Neural cell (in vitro differentiated cells): ENCODE results near the gene AHNAK. TPM values are rescaled to one million over a fixed set of nuclear protein-coding genes. Genes with fewer than 3 reads are reported as not detected.

Experiments used
- H2AFZ ChIP-seq: fragments of 200-600, 300-800 bp; sonication (generic), shearing (Covaris generic); 2 replicates; pipeline ENCODE4 v1.6.0; 2014; ENCODE audit warnings: low read depth, mild to moderate bottlenecking, antibody characterized with exemption, low read length, moderate library complexity
- H3F3A ChIP-seq: fragments of 200-600 bp; shearing (Covaris generic); 2 replicates; pipeline ENCODE4 v1.6.1; 2016; ENCODE audit warnings: mild to moderate bottlenecking, moderate library complexity, mixed read lengths, antibody characterized with exemption, low read length; ENCODE audit not compliant: insufficient read depth, poor library complexity, severe bottlenecking
- H3K27ac ChIP-seq: fragments of 200-600, 300-800 bp; sonication (generic), shearing (Covaris generic); 2 replicates; pipeline ENCODE4 v1.5.1; 2014; ENCODE audit warnings: mild to moderate bottlenecking, low read length, moderate library complexity
- H3K27me3 ChIP-seq: fragments of 300-800, 200-600 bp; sonication (generic), shearing (Covaris generic); 2 replicates; pipeline ENCODE4 v1.6.0; 2014; ENCODE audit warnings: mild to moderate bottlenecking, low read depth, low read length, moderate library complexity; ENCODE audit not compliant: insufficient read depth
- H3K36me3 ChIP-seq: fragments of 300-800, 200-600 bp; sonication (generic), shearing (Covaris generic); 2 replicates; pipeline ENCODE4 v1.5.1; 2014; ENCODE audit warnings: mild to moderate bottlenecking, antibody characterized with exemption, low read length, moderate library complexity; ENCODE audit not compliant: insufficient read depth
- H3K4me2 ChIP-seq: fragments of 300-800, 200-600 bp; sonication (generic), shearing (Covaris generic); 2 replicates; pipeline ENCODE4 v1.6.0; 2014; ENCODE audit warnings: mild to moderate bottlenecking, low read length
- H3K4me3 ChIP-seq: fragments of 300-800, 200-600 bp; sonication (generic), shearing (Covaris generic); 2 replicates; pipeline ENCODE4 v1.5.1; 2014; ENCODE audit warnings: mild to moderate bottlenecking, low read length, moderate library complexity
- H3K79me2 ChIP-seq: fragments of 200-600 bp; shearing (Covaris generic); replicated peaks from 2 replicates; pipeline ENCODE4 v1.6.0; 2014; ENCODE audit warnings: mild to moderate bottlenecking, low read length, moderate library complexity; ENCODE audit not compliant: insufficient read depth
- H3K9ac ChIP-seq: fragments of 300-800, 200-600 bp; sonication (generic), shearing (Covaris generic); 2 replicates; pipeline ENCODE4 v1.6.1; 2016; ENCODE audit warnings: mild to moderate bottlenecking, low read length, mixed read lengths
- H3K9me2 ChIP-seq: fragments of 200-600 bp; shearing (Covaris generic); 2 replicates; pipeline ENCODE4 v1.6.1; 2016; ENCODE audit warnings: mild to moderate bottlenecking, low read length, mixed read lengths; ENCODE audit not compliant: insufficient read depth
- H3K9me3 ChIP-seq: fragments of 200-600, 300-800 bp; sonication (generic), shearing (Covaris generic); 2 replicates; pipeline ENCODE4 v1.6.1; 2016; ENCODE audit warnings: mild to moderate bottlenecking, mixed run types, low read length, moderate library complexity, mixed read lengths
- H4K20me1 ChIP-seq: fragments of 200-600 bp; shearing (Covaris generic); 2 replicates; pipeline ENCODE4 v1.6.1; 2016; ENCODE audit warnings: mild to moderate bottlenecking, mixed run types; ENCODE audit not compliant: insufficient read depth
- CTCF ChIP-seq: fragments of 450-650 bp; IDR thresholded peaks from 2 replicates; pipeline ENCODE4 v1.5.1; 2014; ENCODE audit warnings: antibody characterized with exemption, mild to moderate bottlenecking, moderate library complexity; ENCODE audit not compliant: poor library complexity, severe bottlenecking
- EP300 ChIP-seq: fragments of 450-650 bp; conservative IDR thresholded peaks from 2 replicates; pipeline ENCODE4 v1.6.1; 2014; ENCODE audit warnings: antibody characterized with exemption, mild to moderate bottlenecking, moderate library complexity; ENCODE audit not compliant: poor library complexity, severe bottlenecking
- EZH2 ChIP-seq: fragments of 200-600, 300-800 bp; shearing (Covaris generic), sonication (generic); IDR thresholded peaks from 2 replicates; pipeline ENCODE4 v1.6.1; 2014; ENCODE audit warnings: antibody characterized with exemption, low read length, borderline replicate concordance, mild to moderate bottlenecking; ENCODE audit not compliant: insufficient read depth, poor library complexity, severe bottlenecking
- MXI1 ChIP-seq: fragments of 450-650 bp; conservative IDR thresholded peaks from 2 replicates; pipeline ENCODE4 v1.6.1; 2014; ENCODE audit warnings: antibody characterized with exemption, mild to moderate bottlenecking; ENCODE audit not compliant: poor library complexity, severe bottlenecking
- POLR2AphosphoS5 ChIP-seq: IDR thresholded peaks from 2 replicates; pipeline ENCODE4 v1.6.1; 2012
- RAD21 ChIP-seq: fragments of 450-650 bp; conservative IDR thresholded peaks from 2 replicates; pipeline ENCODE4 v1.6.1; 2014; ENCODE audit warnings: antibody characterized with exemption, mild to moderate bottlenecking, moderate library complexity
- REST ChIP-seq: IDR thresholded peaks from 2 replicates; pipeline ENCODE4 v1.6.1; 2012; ENCODE audit warnings: borderline replicate concordance
- SMC3 ChIP-seq: fragments of 450-650 bp; conservative IDR thresholded peaks from 2 replicates; pipeline ENCODE4 v1.6.1; 2014; ENCODE audit warnings: antibody characterized with exemption, mild to moderate bottlenecking, moderate library complexity; ENCODE audit not compliant: poor library complexity
- TAF1 ChIP-seq: IDR thresholded peaks from 2 replicates; pipeline ENCODE4 v1.6.1; 2012; ENCODE audit warnings: low read depth
- polyA plus RNA-seq: library from polyadenylated mRNA; depleted of rRNA; stranded (reverse); fragments of >200 nt; gene quantifications from 2 replicates; pipeline ENCODE4 v1.2.3, GENCODE V29; 2014

The AHNAK gene
- polyA plus RNA-seq, 1 donor from 2014 or later, result 0.11 TPM

- Histone ChIP-seq H3K4me2 (no peak overlapping the region), H4K20me1 (no peaks in the 10 kb centered on the region), H3K36me3 (no peaks in the 10 kb centered on the region), H3F3A (no peaks in the 10 kb centered on the region), H2AFZ (no peak overlapping the region), H3K9ac (no peak overlapping the region), H3K27ac (no peak overlapping the region), H3K27me3 (no peaks in the 10 kb centered on the region), H3K9me2 (no peaks in the 10 kb centered on the region), H3K4me3 (no peak overlapping the region), H3K9me3 (no peaks in the 10 kb centered on the region), H3K79me2 (no peaks in the 10 kb centered on the region)
- TF ChIP-seq TAF1, result no peak
- no peak for TF ChIP-seq SMC3
- no peak for TF ChIP-seq REST
- TF ChIP-seq RAD21, result no peak
- no peak for TF ChIP-seq EP300
- no peak for TF ChIP-seq CTCF
- TF ChIP-seq EZH2, result no peak
- no peak for TF ChIP-seq MXI1
- TF ChIP-seq POLR2AphosphoS5, result no peak
These were observed 146.7 kb downstream of the AHNAK start for GRCh38 chr11:62399878-62400266.

- Histone ChIP-seq H2AFZ (no peak overlapping the region), H3K4me2 (no peak overlapping the region), H4K20me1 (no peaks in the 10 kb centered on the region), H3K79me2 (no peaks in the 10 kb centered on the region), H3F3A (peaks cover 3% of the 10 kb centered on the region), H3K27me3 (no peaks in the 10 kb centered on the region), H3K36me3 (no peaks in the 10 kb centered on the region), H3K9me2 (no peaks in the 10 kb centered on the region), H3K27ac (no peak overlapping the region), H3K9ac (no peak overlapping the region), H3K4me3 (no peak overlapping the region), H3K9me3 (no peaks in the 10 kb centered on the region)
- TF ChIP-seq REST (no peak), EZH2 (no peak), MXI1 (no peak), CTCF (no peak), RAD21 (no peak), POLR2AphosphoS5 (no peak)
These were observed 147.3 kb downstream of the AHNAK start for GRCh38 chr11:62399172-62399877.
